DND-41 (cell line): ENCODE measurements around the gene LILRB1.
A peak's percentile ranks its signal among the peaks of the same experiment; 100 is the strongest.
"Not testable (repeated sequence)": the region's sequence is repeated elsewhere in the genome, so short reads cannot be mapped to it uniquely, and the experiment has no call there.

Experiments used
- ATAC-seq: fragments of 200-7000 bp; cut with Tn5 transposase; 3 replicates; pipeline ENCODE4 v1.9.1; 2021; ENCODE audit warnings: low read depth; ENCODE audit not compliant: insufficient read depth
- DNase-seq: peaks from one replicate; pipeline ENCODE4 v3.0.0-alpha.2; 2020
- H2AFZ ChIP-seq: 2 replicates; pipeline ENCODE4 v1.6.0; 2012; ENCODE audit warnings: low read depth, low read length
- H3K27ac ChIP-seq: 2 replicates; pipeline ENCODE4 v1.5.1; 2012; ENCODE audit warnings: low read length, inconsistent platforms
- H3K27me3 ChIP-seq: fragments of 200-600 bp; sonication (generic); 2 replicates; pipeline ENCODE4 v1.6.0; 2012; ENCODE audit warnings: low read length, mild to moderate bottlenecking, inconsistent platforms; ENCODE audit not compliant: insufficient read depth, poor library complexity
- H3K36me3 ChIP-seq: 2 replicates; pipeline ENCODE4 v1.5.1; 2012; ENCODE audit warnings: low read length, inconsistent platforms; ENCODE audit not compliant: insufficient read depth
- H3K4me1 ChIP-seq: 2 replicates; pipeline ENCODE4 v1.5.1; 2012; ENCODE audit warnings: mild to moderate bottlenecking, low read length; ENCODE audit not compliant: insufficient read depth
- H3K4me2 ChIP-seq: 2 replicates; pipeline ENCODE4 v1.6.0; 2012; ENCODE audit warnings: mild to moderate bottlenecking, moderate library complexity, low read length, inconsistent platforms; ENCODE audit not compliant: insufficient read depth
- H3K4me3 ChIP-seq, 2 experiments: fragments of 200-600 bp in 1 of 2; shearing (Covaris generic) in 1 of 2; 2 replicates each; pipeline ENCODE4 v1.5.1; 2012 to 2016; ENCODE audit warnings: inconsistent platforms in 2 of 2, low read length in 2 of 2, mild to moderate bottlenecking in 2 of 2, low read depth in 1 of 2, moderate library complexity in 1 of 2
- H3K79me2 ChIP-seq: 2 replicates; pipeline ENCODE4 v1.6.0; 2012; ENCODE audit warnings: low read length, inconsistent platforms; ENCODE audit not compliant: insufficient read depth
- H3K9ac ChIP-seq: 2 replicates; pipeline ENCODE4 v1.6.0; 2012; ENCODE audit warnings: low read depth, mild to moderate bottlenecking, inconsistent platforms, low read length, moderate library complexity
- H3K9me3 ChIP-seq: 2 replicates; pipeline ENCODE4 v1.5.1; 2012; ENCODE audit warnings: low read length, moderate library complexity, mild to moderate bottlenecking, inconsistent platforms; ENCODE audit not compliant: insufficient read depth, severe bottlenecking
- H4K20me1 ChIP-seq: 2 replicates; pipeline ENCODE4 v1.6.0; 2012; ENCODE audit warnings: low read length; ENCODE audit not compliant: insufficient read depth
- EZH2 ChIP-seq: IDR thresholded peaks from 3 replicates; pipeline ENCODE4 v1.6.1; 2012; ENCODE audit warnings: borderline replicate concordance, low read depth, mild to moderate bottlenecking, moderate library complexity, low read length, inconsistent platforms; ENCODE audit not compliant: severe bottlenecking
- TF ChIP-seq, protein P1 (sequence below): IDR thresholded peaks from 2 replicates; pipeline ENCODE4 v1.5.1; 2012; ENCODE audit warnings: borderline replicate concordance, low read length, moderate library complexity, mild to moderate bottlenecking; ENCODE audit not compliant: poor library complexity, severe bottlenecking; ENCODE audit errors: extremely low read depth

LILRB1 gene

DNA sequence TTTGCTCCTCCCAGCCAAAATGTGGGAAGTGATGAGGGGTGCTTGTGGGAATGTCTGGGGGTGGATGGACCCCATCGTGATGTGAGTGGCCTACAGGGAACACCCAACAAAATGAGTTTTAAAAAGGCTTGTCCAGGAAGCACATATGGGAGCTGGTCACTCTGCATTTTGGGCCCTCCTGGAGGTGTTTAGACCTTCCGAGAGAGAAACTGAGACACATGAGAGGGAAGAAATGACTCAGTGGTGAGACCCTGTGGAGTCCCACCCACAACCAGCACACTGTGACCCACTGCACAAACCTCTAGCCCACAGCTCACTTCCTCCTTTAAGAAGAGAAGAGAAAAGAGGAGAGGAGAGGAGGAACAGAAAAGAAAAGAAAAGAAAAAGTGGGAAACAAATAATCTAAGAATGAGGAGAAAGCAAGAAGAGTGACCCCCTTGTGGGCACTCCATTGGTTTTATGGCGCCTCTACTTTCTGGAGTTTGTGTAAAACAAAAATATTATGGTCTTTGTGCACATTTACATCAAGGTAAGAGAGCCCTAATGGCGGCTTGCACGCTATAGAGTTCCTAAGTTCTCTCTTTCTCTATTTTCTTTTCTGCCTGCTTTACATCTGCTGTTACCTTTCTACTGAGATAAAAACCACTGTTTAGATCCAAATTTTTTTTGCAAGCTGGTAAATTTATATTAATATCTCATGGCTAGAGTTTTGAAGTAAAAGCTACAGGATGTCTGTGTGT is 13.3 kb upstream of the LILRB1 start:
- ATAC-seq = no peak
- Histone ChIP-seq H4K20me1 (no peaks in the 10 kb centered on the region), H3K27ac (no peak overlapping the region), H3K4me1 (no peaks in the 10 kb centered on the region), H3K36me3 (no peaks in the 10 kb centered on the region), H3K4me2 (no peak overlapping the region), H3K27me3 (peaks cover 3% of the 10 kb centered on the region), H3K4me3 (no peak overlapping the region), H3K79me2 (no peaks in the 10 kb centered on the region), H3K9ac (no peak overlapping the region), H3K9me3 (no peaks in the 10 kb centered on the region), H2AFZ (no peak overlapping the region)
- DNase-seq = no peak
- no peak for TF ChIP-seq EZH2
- TF ChIP-seq, protein P1, sequence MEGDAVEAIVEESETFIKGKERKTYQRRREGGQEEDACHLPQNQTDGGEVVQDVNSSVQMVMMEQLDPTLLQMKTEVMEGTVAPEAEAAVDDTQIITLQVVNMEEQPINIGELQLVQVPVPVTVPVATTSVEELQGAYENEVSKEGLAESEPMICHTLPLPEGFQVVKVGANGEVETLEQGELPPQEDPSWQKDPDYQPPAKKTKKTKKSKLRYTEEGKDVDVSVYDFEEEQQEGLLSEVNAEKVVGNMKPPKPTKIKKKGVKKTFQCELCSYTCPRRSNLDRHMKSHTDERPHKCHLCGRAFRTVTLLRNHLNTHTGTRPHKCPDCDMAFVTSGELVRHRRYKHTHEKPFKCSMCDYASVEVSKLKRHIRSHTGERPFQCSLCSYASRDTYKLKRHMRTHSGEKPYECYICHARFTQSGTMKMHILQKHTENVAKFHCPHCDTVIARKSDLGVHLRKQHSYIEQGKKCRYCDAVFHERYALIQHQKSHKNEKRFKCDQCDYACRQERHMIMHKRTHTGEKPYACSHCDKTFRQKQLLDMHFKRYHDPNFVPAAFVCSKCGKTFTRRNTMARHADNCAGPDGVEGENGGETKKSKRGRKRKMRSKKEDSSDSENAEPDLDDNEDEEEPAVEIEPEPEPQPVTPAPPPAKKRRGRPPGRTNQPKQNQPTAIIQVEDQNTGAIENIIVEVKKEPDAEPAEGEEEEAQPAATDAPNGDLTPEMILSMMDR = no peak

DNA sequence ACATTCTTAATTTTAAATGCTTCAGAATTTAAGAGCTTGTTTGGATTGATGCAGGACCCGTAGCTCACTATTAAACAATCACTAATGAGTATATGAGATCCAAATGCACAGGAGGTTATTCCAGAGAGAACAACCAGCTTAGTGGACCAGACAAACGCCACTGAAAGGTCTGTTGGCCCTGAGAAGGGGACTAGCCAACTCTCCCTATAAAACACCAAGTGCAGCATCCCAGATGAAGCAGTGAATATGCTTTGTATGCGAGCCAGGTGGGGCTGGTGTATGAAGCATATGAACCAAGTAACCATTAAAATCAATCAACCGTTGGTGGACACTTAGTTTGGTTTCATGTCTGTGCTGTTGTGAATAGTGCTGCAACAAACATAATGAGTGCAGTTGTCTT is 9.8 kb upstream of the LILRB1 start:
- no peak overlapping the region for H3K9ac ChIP-seq
- ATAC-seq = no peak
- H3K4me2 ChIP-seq = no peak overlapping the region
- no peaks in the 10 kb centered on the region for H3K79me2 ChIP-seq
- no peaks in the 10 kb centered on the region for H3K36me3 ChIP-seq
- TF ChIP-seq, protein P1 = no peak
- no peak for TF ChIP-seq EZH2
- no peaks in the 10 kb centered on the region for H3K9me3 ChIP-seq
- H3K27me3 ChIP-seq = peaks cover 4% of the 10 kb centered on the region
- no peak overlapping the region for H3K4me3 ChIP-seq
- H3K4me1 ChIP-seq = no peaks in the 10 kb centered on the region
- no peak overlapping the region for H3K27ac ChIP-seq
- no peaks in the 10 kb centered on the region for H4K20me1 ChIP-seq
- H2AFZ ChIP-seq = no peak overlapping the region
- no peak for DNase-seq

DNA sequence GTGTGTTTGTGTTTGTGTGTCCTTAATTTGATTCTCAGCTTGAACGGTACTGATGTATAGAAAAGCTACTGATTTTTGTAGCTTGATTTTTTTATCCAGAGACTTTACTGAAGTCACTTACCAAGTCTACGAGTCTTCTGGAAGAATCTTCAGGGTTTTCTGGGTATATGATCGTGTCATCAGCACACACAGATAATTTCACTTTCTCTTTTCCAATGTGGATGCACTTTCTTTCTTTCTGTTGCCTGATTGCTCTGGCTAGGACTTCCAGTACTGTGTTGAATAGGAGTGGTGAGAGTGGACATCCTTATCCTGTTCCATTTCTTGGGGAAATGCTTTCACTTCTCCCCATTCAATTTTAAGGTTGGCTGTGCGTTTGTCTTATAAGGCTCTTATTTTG is 7.9 kb upstream of the LILRB1 start:
- H3K36me3 ChIP-seq = no peaks in the 10 kb centered on the region
- H3K27me3 ChIP-seq = peaks cover 4% of the 10 kb centered on the region
- no peak overlapping the region for H2AFZ ChIP-seq
- H3K4me1 ChIP-seq = no peaks in the 10 kb centered on the region
- no peak overlapping the region for H3K9ac ChIP-seq
- H3K4me3 ChIP-seq = no peak overlapping the region
- no peaks in the 10 kb centered on the region for H3K9me3 ChIP-seq
- no peak overlapping the region for H3K27ac ChIP-seq
- H3K4me2 ChIP-seq = no peak overlapping the region
- no peaks in the 10 kb centered on the region for H3K79me2 ChIP-seq
- DNase-seq (no peak), ATAC-seq (no peak)
- no peaks in the 10 kb centered on the region for H4K20me1 ChIP-seq
- no peak for TF ChIP-seq EZH2
- TF ChIP-seq, protein P1 = no peak

DNA sequence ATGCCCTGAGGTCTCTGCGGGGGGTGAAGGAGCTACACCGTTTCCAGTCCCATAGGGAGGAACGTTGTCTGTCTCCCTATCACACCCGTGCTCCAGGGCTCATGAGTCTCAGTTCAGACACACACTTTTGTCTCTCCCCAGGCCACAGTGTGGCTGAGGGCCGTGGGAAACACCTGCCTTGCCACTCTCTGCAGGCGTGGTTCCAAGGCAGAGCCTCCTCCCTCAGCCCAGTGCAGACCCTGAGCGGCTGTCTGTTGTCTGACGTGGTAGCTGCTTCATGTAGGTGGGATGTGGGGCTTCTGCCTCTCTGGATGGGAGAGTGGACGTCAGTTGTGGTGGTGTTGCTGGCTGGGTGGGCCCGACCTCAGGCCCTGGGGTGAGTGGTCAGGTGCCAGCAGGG is 6.0 kb upstream of the LILRB1 start:
- not testable (repeated sequence) for H4K20me1 ChIP-seq, H3K79me2 ChIP-seq, DNase-seq, H3K4me2 ChIP-seq, ATAC-seq, H3K36me3 ChIP-seq, H3K27me3 ChIP-seq, H3K9ac ChIP-seq, H3K9me3 ChIP-seq, H3K4me3 ChIP-seq, H2AFZ ChIP-seq, H3K4me1 ChIP-seq, H3K27ac ChIP-seq

DNA sequence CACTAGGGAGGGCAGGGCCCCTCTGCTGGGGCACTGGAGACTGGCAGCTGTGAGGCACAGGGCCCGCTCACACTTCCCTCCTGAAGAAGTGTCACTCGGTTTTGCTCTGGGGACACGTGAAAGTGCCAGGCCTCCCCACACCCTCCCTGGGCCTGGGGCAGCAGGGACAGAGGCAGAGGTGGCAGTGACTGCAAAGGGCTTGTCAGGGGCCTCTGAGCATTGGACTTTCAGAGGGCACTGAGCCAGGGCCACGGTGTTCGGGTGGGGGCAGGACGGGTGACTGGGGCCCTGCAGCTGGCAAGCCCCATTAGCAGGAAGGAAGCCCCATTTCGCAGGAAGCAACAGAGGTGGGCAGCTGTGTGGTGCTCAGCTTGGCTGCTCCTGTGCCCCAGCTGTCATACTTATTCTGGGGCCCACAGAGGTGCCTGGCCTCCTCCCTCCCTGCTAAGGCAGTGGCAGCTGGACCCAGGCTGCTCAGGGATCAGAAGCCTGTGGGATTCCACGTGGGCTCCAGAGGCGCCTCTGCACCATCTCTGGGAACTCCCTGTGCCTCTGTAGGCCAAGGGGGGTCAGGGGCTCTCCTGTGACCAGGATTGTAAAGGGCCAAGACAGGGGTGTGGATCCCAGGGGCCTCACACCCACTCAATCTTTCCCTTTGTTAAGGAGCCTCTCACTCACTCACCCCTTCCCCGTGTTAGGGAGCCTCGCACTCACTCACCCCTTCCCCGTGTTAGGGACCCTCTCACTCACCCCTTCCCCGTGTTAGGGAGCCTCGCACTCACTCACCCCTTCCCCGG is 5.2 kb upstream of the LILRB1 start:
- not testable (repeated sequence) for DNase-seq, H3K4me1 ChIP-seq, H4K20me1 ChIP-seq, H3K9ac ChIP-seq, H3K27ac ChIP-seq, H3K27me3 ChIP-seq, H3K9me3 ChIP-seq, H3K79me2 ChIP-seq, H3K4me2 ChIP-seq, H2AFZ ChIP-seq, H3K36me3 ChIP-seq, H3K4me3 ChIP-seq
- peak; percentile 60 for ATAC-seq
